ENCODE measurements around the gene PDCL2.

The PDCL2 gene

DNA sequence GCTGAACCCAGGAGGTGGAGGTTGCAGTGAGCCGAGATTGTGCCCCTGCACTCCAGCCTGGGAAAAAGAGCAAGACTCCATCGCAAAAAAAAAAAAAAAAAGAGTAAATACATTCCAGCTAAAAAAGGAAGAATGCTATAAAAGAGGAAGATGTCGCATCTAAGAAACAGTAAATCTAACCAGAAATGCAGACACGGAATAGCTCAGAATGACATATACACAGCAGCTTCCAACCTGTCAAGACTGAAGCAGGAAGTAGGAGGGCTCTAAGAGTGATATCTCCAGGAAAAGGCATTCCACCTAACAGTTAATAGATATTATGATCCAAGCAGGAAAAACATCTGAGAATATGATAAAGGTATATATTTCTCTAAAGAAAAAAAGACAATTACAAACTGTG is 61.4 kb downstream of the PDCL2 start:
- DNase-seq: no peak

- no peak for DNase-seq
Observed at GRCh38 chr4:55530167-55530566, 61.9 kb downstream of the PDCL2 start.

- no peak for DNase-seq
Observed at GRCh38 chr4:55528491-55528890, 63.6 kb downstream of the PDCL2 start.

DNA sequence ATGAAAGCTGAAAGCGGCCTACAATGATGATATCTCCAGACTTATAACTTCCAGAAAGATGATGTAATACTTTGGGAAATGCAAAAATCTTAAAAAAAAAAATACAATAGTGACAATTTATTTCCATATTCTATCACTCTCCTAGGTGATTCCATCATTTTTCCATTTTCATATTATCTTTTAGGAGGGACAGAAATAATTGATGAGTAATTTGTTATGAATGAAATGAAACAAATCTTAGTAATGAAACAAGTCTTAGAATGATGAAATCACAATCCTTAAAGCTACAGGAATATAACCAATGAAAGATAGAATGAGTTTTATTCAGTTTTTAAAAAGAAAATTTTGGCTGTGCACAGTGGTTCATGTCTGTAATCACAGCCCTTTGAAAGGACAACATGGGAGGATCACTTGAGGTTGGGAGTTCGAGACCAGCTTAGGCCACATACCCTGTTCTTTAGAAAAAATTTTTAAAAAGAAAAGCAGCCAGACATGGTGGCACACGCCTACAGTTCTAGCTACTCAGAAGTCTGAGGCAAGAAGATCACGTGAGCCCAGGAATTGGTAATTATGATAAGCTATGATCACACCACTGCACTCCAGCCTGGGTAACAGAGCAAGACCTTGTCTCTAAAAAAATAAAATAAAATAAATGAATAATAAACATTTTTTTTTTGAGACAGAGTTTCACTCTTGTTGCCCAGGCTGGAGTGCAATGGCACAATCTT is 67.0 kb downstream of the PDCL2 start:
- DNase-seq: no peak

DNA sequence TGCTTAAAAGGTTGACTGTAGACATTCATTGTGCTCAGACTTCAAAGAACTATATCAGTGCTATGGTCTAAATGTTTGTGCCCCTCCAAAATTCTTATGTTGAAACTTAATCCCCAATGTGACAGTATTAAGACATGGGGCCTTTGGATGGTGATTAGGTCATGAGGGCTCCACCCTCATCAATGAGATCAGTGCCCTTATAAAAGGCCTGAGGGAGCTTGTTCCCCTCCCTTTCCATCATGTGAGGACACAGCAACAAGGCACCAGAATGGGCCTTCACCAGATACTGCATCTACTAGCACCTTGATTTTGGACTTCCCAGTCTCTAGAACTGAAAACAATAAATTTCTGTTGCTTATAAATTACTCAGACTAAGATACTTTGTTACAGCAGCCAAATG is 73.6 kb downstream of the PDCL2 start:
- no peak for DNase-seq

DNA sequence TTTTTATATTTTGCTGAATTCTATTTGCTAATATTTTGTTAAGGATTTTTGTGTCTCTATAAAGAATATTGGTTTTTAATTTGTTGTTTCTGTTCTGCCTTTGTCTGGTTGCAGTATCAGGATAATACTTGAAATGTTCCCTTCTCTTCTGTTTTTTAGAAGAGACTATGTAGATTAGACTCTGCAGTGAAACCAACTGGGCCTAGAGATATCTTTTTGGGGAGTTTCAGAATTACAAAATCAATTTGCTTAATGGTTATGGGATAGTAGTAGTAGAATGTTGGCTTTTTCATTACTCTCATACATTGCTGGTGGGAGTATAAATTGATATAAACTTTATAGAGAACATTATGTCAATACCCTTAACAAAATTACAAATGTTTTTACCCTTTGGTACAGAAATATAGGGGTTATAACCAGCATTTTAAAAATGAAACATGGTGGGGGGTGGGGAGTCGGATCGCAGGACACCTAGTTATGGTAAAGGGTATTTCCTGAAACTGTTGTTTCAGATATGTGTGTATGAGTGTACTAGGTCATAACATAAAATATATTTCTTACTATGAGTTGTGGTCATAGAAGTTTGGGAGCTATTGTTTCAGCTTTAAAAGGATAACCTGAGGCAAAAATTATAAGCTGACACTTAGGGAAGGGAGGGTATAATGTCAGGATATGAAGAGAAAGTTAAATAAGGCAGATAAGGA is 74.4 kb downstream of the PDCL2 start:
- DNase-seq: no peak

DNA sequence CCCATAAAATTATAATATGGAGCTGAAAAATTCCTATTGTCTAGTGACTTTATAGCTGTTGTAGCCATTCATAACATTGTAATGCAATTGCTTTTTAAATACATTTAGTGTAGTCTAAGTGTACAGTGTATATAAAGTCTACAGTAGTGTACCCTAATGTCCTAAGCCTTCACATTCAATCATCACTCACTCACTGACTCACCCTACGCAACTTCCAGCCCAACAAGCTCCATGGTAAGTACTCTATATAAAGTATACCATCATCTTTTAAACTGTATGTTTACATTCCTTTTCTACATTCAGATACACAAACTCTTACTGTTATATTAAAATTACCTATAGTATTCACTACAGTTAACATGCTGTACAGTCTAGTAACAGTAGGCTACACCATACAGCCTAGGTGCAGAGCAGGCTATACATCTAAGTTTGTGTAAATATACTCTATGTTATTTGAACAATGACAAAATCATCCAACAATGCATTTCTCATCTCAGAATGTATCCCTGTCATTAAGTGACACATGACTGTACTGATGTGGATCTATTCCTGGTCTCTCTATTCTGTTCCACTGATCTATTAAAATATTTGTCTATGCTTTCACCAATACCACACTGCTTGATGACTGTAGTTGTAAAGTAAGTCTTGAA is 79.0 kb downstream of the PDCL2 start:
- no peak for DNase-seq

DNA sequence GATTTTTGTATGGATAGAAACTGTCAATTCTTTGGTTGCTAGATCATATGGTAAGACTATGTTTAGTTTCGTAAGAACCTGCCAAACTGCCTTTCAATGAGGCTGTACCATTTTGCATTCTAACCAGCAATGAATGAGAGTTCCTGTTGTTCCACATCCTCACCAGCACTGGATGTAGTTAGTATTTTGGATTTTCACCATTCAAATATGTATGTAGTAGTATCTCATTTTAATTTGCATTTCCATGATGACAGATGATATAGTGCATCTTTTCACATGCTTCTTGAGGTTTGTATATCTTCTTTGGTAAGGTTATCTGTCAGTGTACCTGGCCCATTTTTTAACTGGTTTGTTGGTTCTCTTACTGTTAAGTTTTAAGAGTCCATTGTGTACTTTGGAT is 80.0 kb downstream of the PDCL2 start:
- DNase-seq: no peak

GRCh38 chr4:55510685-55511084 is 81.4 kb downstream of the PDCL2 start:
- no peak for DNase-seq

GRCh38 chr4:55509266-55509665 is 82.8 kb downstream of the PDCL2 start:
- no peak for DNase-seq

DNA sequence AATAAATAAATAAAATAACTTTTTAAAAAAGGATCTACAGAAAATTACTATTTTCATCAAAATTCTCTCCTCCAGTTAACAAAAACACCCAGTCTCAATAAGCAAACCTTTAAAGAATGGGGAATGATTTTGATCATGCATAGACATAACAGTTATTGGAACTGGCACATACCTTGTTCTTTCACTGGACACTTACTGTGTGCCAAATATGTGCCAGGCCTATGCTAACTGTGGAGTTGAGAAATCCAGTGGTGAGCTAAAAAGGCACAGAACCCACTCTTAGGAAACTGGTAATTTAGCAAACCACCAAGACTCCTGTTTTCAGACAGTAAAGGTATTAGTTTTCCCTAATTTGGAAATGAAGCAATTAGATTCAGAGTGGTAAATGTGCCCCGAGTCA is 84.4 kb downstream of the PDCL2 start:
- DNase-seq: no peak
